ENCODE results near the gene TNFRSF19.

TNFRSF19 gene

GRCh38 chr13:23608138-23608537, 37.9 kb downstream of the TNFRSF19 start:
- no peak for DNase-seq (ENCODE audit: low read depth)

- peak; percentile 85 for DNase-seq (ENCODE audit: low read depth)
Measured at GRCh38 chr13:23608701-23609413, 38.6 kb downstream of the TNFRSF19 start.

GRCh38 chr13:23609414-23609760, 39.2 kb downstream of the TNFRSF19 start:
- peak; percentile 55 for DNase-seq (ENCODE audit: low read depth)

- DNase-seq (ENCODE audit: low read depth): peak; percentile 20
Measured at GRCh38 chr13:23609874-23610576, 39.8 kb downstream of the TNFRSF19 start.

GRCh38 chr13:23610966-23611491, 40.8 kb downstream of the TNFRSF19 start:
- no peak for DNase-seq (ENCODE audit: low read depth)

DNA sequence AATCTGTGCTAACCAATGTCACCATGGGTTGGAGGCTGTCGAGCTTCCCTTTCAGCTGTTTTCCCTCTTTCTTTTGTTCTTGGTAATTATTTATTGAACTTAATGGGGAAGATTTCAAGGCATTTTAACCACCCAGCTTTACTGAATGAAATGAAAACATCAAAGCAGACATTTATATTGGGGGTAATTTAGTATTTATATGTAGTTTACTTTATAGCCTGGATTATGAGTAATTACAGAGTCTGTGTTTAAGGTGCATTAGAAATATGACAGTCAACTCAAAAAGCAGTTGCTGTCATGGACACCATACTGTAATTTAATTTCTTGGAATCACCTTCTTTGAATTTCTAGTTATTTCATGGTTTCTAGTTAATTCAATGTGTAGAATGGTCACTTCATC, 42.0 kb downstream of the TNFRSF19 start:
- DNase-seq (ENCODE audit: low read depth): no peak

DNA sequence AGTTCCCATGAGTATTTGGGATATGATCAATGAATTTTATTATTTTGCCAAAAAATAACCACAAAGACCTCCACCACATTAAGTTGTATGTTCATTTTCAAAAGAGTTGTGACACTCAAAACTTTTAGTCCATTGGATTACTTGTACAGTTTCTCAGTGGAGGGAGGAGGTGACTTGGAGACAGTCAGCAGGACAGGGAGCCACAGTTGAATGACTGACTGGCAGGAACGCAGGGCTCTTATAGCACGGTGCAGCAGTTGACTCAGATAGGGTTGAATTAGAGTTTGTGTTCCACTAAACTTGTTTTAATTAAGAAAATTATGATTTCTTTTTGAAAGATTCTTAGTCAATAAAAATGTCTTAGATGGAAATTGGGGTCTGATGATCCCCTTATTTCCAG, 42.5 kb downstream of the TNFRSF19 start:
- no peak for DNase-seq (ENCODE audit: low read depth)

- no peak for DNase-seq (ENCODE audit: low read depth)
Measured at GRCh38 chr13:23613596-23613995, 43.4 kb downstream of the TNFRSF19 start.

GRCh38 chr13:23615395-23616081, 45.3 kb downstream of the TNFRSF19 start:
- DNase-seq (ENCODE audit: low read depth): no peak

DNA sequence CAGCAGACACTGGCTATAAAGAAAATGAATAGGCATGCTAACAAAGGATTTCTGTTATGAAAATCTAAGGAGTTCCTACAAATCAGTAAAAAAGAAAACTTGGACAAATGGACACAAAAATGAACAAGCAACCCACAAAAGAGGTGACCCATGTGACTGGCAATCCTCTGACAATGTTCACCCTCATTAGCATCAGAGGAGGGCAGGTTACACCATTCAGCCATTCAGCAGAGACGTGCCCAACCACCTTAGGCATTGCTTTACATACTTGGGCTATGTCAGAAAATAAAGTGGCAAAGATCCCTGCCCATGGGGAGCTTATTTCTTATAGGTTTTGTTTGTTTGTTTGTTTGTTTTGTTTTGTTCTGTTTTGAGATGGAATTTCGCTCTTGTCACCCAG, 46.0 kb downstream of the TNFRSF19 start:
- no peak for DNase-seq (ENCODE audit: low read depth)

- DNase-seq (ENCODE audit: low read depth): peak; percentile 34
Measured at GRCh38 chr13:23617551-23618024, 47.4 kb downstream of the TNFRSF19 start.

- DNase-seq (ENCODE audit: low read depth): peak; percentile 94
Measured at GRCh38 chr13:23618341-23618740, 48.1 kb downstream of the TNFRSF19 start.

- no peak for DNase-seq (ENCODE audit: low read depth)
Measured at GRCh38 chr13:23619068-23619855, 49.0 kb downstream of the TNFRSF19 start.

GRCh38 chr13:23620211-23620610, 50.0 kb downstream of the TNFRSF19 start:
- no peak for DNase-seq (ENCODE audit: low read depth)

GRCh38 chr13:23620613-23621315, 50.6 kb downstream of the TNFRSF19 start:
- DNase-seq (ENCODE audit: low read depth): no peak

DNA sequence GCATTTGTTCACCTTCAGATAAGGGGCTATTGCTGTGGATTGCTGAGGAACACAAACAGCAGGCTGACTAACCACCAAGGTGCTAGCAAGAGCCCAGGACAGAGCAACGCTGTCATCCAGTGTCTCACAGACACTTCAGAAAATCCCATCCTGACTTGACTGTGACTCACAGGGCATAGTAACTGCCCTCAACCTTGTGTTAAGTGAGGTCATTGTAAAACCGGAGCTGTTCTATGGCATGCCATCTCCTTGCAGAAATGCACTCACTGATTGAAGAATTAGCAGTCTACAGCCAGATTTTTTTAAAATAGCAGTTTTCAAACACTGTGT, 51.1 kb downstream of the TNFRSF19 start:
- DNase-seq (ENCODE audit: low read depth): peak; percentile 96

- DNase-seq (ENCODE audit: low read depth): no peak
Measured at GRCh38 chr13:23622985-23623384, 52.8 kb downstream of the TNFRSF19 start.

DNA sequence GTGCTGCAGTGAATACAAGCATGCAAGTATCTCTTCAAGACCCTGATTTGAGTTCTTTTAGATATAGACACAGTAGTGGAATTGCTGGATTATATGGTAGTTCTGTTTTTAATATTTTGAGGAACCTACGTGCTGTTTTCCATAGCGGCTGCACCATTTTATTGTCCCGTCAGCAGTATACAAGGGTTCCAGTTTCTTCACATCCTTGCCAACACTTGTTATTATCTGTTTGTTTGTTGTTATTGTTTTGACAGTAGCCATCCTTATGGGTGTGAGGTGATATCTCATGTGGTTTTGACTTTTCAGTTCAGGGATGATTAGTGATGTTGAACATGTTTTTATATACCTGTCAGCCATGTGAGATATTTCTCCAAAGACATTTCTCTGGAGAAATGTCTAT, 53.2 kb downstream of the TNFRSF19 start:
- DNase-seq (ENCODE audit: low read depth): no peak

- DNase-seq (ENCODE audit: low read depth): no peak
Measured at GRCh38 chr13:23626700-23627099, 56.5 kb downstream of the TNFRSF19 start.

DNA sequence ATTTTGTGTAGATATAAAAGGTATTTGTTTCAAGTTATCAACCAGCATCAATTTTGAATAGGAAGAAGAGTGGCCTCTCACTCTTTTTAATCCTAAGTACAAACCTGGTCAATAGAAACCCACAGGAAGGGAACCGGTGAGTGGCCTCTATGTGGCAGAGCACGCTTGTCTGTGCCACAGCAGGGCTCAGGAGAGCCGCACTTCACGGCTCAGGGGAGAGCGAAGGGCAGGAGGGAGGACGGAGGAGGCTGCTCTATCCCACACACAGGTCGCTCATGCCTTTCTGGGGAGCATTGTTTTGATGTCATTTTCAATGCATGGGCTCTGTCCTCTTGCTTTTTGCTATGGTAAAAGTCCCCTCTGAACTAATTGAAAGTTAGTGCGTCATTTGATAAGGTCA, 57.2 kb downstream of the TNFRSF19 start:
- DNase-seq (ENCODE audit: low read depth): no peak

DNA sequence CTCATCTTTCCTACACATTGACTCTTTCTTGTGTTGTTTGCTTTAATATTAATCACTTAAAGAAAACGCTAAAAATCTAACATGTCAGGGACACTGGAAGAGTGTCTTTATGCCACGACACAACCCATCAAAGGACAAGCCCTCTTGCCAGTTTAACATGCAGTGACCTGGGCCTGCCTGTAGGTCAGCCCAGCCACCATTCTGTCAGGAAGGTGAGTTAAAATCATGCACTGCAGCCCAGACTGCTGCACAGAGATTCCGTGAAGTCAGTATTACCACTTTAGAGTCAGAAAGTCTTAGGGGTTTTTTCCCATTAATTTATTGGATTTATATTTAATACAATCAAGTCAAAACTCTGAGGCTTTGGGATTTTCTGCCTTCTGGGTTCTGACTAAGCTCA, 58.0 kb downstream of the TNFRSF19 start:
- DNase-seq (ENCODE audit: low read depth): no peak
